Mammary epithelial cell (primary cell): ENCODE results near the gene SPC24.

Experiments
- CTCF ChIP-seq, 2 donors: IDR thresholded peaks in 1 of 2; conservative IDR thresholded peaks in 1 of 2; 2 replicates each; pipeline ENCODE4 v1.5.1; 2011 to 2012; ENCODE audit warnings: inconsistent platforms in 2 of 2, low read length in 2 of 2, mild to moderate bottlenecking in 2 of 2, control low read depth in 1 of 2, low read depth in 1 of 2; ENCODE audit not compliant: insufficient read depth in 1 of 2; ENCODE audit errors: extremely low read depth in 1 of 2
- EZH2 ChIP-seq: IDR thresholded peaks from 2 replicates; pipeline ENCODE4 v1.6.1; 2012; ENCODE audit warnings: low read length, inconsistent platforms, borderline replicate concordance

GRCh38 chr19:11202488-11203193 is 47.1 kb upstream of the SPC24 start:
- no peak for TF ChIP-seq CTCF (conservative IDR thresholded peaks at IDR 0.05 in 1 of 2, IDR thresholded peaks at IDR 0.05 in 1 of 2; ENCODE audit: extremely low read depth in 1 of 2, insufficient read depth in 1 of 2, low read depth in 1 of 2, low read length in 2 of 2)
- TF ChIP-seq EZH2 = no peak
